HEK293 (cell line): ENCODE data around the gene FAM118B.

Experiments used
- CTCF ChIA-PET: fragments of 350-600 bp; formaldehyde crosslinking; extraction: SDS; loops from one replicate; lab custom pipeline; 2021; ENCODE audit warnings: antibody characterized with exemption; lab: Yijun Ruan, JAX
- POLR2A ChIA-PET: fragments of 300-600 bp; formaldehyde crosslinking; extraction: SDS; loops from one replicate; lab custom pipeline; 2020; ENCODE audit warnings: antibody characterized with exemption, inconsistent platforms; lab: Yijun Ruan, JAX
- H3K27ac ChIP-seq: fragments of 200-500 bp; sonication (Bioruptor generic); 2 replicates; pipeline ENCODE4 v1.5.1; 2014; ENCODE audit warnings: low read depth, low read length, control low read depth, inconsistent platforms; ENCODE audit errors: extremely low read depth
- H3K36me3 ChIP-seq, 2 experiments: fragments of 200-500 bp in 1 of 2; sonication (Bioruptor generic) in 1 of 2; 1 replicate in 1 of 2; 2 replicates in 1 of 2; pipeline ENCODE4 v1.5.1; 2014 to 2017; ENCODE audit warnings: inconsistent platforms in 2 of 2, low read length in 2 of 2; ENCODE audit not compliant: control insufficient read depth in 2 of 2, insufficient read depth in 1 of 2
- H3K4me1 ChIP-seq: fragments of 200-500 bp; sonication (Bioruptor generic); 2 replicates; pipeline ENCODE4 v1.5.1; 2014; ENCODE audit warnings: mild to moderate bottlenecking, low read length, inconsistent platforms; ENCODE audit not compliant: control insufficient read depth, insufficient read depth
- H3K4me3 ChIP-seq: 2 replicates; pipeline ENCODE4 v1.5.1; 2011; ENCODE audit warnings: low read depth, mild to moderate bottlenecking, control low read depth, low read length, moderate library complexity
- H3K9me3 ChIP-seq: fragments of 200-500 bp; sonication (Bioruptor generic); 2 replicates; pipeline ENCODE4 v1.5.1; 2014; ENCODE audit warnings: low read depth, low read length, inconsistent platforms; ENCODE audit not compliant: control insufficient read depth, insufficient read depth
- FEZF1 ChIP-seq: fragments of 450-650 bp; formaldehyde crosslinking; IDR thresholded peaks from 2 replicates; pipeline ENCODE4 v1.5.1; 2016; ENCODE audit warnings: missing biosample characterization, missing genetic modification characterization
- GLIS2 ChIP-seq: fragments of 450-650 bp; formaldehyde crosslinking; IDR thresholded peaks from 2 replicates; pipeline ENCODE4 v1.5.1; 2016; ENCODE audit warnings: missing biosample characterization, missing genetic modification characterization
- KLF1 ChIP-seq: fragments of 450-650 bp; formaldehyde crosslinking; IDR thresholded peaks from 2 replicates; pipeline ENCODE4 v1.5.1; 2016; ENCODE audit warnings: missing biosample characterization, missing genetic modification characterization
- KLF9 ChIP-seq: fragments of 450-650 bp; formaldehyde crosslinking; IDR thresholded peaks from 2 replicates; pipeline ENCODE4 v1.5.1; 2016; ENCODE audit warnings: missing biosample characterization, missing genetic modification characterization, low read depth
- OSR2 ChIP-seq: fragments of 450-650 bp; formaldehyde crosslinking; IDR thresholded peaks from 2 replicates; pipeline ENCODE4 v1.5.1; 2016; ENCODE audit warnings: missing biosample characterization, missing genetic modification characterization
- SCRT2 ChIP-seq: fragments of 450-650 bp; formaldehyde crosslinking; IDR thresholded peaks from 2 replicates; pipeline ENCODE4 v1.5.1; 2016; ENCODE audit warnings: missing biosample characterization, missing genetic modification characterization
- SP7 ChIP-seq: fragments of 450-650 bp; formaldehyde crosslinking; IDR thresholded peaks from 2 replicates; pipeline ENCODE4 v1.5.1; 2016; ENCODE audit warnings: missing biosample characterization, missing genetic modification characterization
- YY2 ChIP-seq: fragments of 450-650 bp; formaldehyde crosslinking; IDR thresholded peaks from 2 replicates; pipeline ENCODE4 v1.5.1; 2016; ENCODE audit warnings: missing biosample characterization, missing genetic modification characterization
- ZBTB17 ChIP-seq: fragments of 450-650 bp; formaldehyde crosslinking; IDR thresholded peaks from 2 replicates; pipeline ENCODE4 v1.5.1; 2016; ENCODE audit warnings: missing biosample characterization, missing genetic modification characterization
- ZEB2 ChIP-seq: fragments of 450-650 bp; formaldehyde crosslinking; IDR thresholded peaks from 2 replicates; pipeline ENCODE4 v1.5.1; 2016; ENCODE audit warnings: missing biosample characterization, missing genetic modification characterization
- ZFP37 ChIP-seq: fragments of 450-650 bp; formaldehyde crosslinking; IDR thresholded peaks from 2 replicates; pipeline ENCODE4 v1.5.1; 2016; ENCODE audit warnings: missing biosample characterization, missing genetic modification characterization
- ZIC2 ChIP-seq: fragments of 450-650 bp; formaldehyde crosslinking; IDR thresholded peaks from 2 replicates; pipeline ENCODE4 v1.5.1; 2016; ENCODE audit warnings: missing biosample characterization, missing genetic modification characterization
- ZNF10 ChIP-seq: fragments of 450-650 bp; formaldehyde crosslinking; IDR thresholded peaks from 2 replicates; pipeline ENCODE4 v1.5.1; 2017; ENCODE audit warnings: missing biosample characterization, missing genetic modification characterization
- ZNF138 ChIP-seq: fragments of 450-650 bp; formaldehyde crosslinking; IDR thresholded peaks from 2 replicates; pipeline ENCODE4 v1.5.1; 2016; ENCODE audit warnings: missing biosample characterization, missing genetic modification characterization, borderline replicate concordance
- ZNF341 ChIP-seq: fragments of 450-650 bp; formaldehyde crosslinking; IDR thresholded peaks from 2 replicates; pipeline ENCODE4; 2016; ENCODE audit warnings: low read depth, missing biosample characterization, missing genetic modification characterization
- ZNF449 ChIP-seq: fragments of 450-650 bp; formaldehyde crosslinking; IDR thresholded peaks from 2 replicates; pipeline ENCODE4 v1.5.1; 2017; ENCODE audit warnings: missing biosample characterization, mild to moderate bottlenecking, missing genetic modification characterization, moderate library complexity
- ZNF529 ChIP-seq: fragments of 450-650 bp; formaldehyde crosslinking; IDR thresholded peaks from 2 replicates; pipeline ENCODE4 v1.5.1; 2017; ENCODE audit warnings: missing genetic modification characterization, missing biosample characterization; ENCODE audit not compliant: insufficient replicate concordance
- ZNF596 ChIP-seq: fragments of 450-650 bp; IDR thresholded peaks from 2 replicates; pipeline ENCODE4 v1.5.0; 2018; ENCODE audit warnings: missing biosample characterization, mild to moderate bottlenecking, missing genetic modification characterization, moderate library complexity
- ZNF654 ChIP-seq: fragments of 450-650 bp; formaldehyde crosslinking; IDR thresholded peaks from 2 replicates; pipeline ENCODE4 v1.5.1; 2016; ENCODE audit warnings: low read depth, missing biosample characterization, missing genetic modification characterization
- ZNF701 ChIP-seq: fragments of 450-650 bp; formaldehyde crosslinking; IDR thresholded peaks from 2 replicates; pipeline ENCODE4 v1.5.1; 2016; ENCODE audit warnings: missing biosample characterization, missing genetic modification characterization
- ZNF837 ChIP-seq: fragments of 450-650 bp; formaldehyde crosslinking; IDR thresholded peaks from 2 replicates; pipeline ENCODE4 v1.5.1; 2016; ENCODE audit warnings: missing biosample characterization, missing genetic modification characterization
- TF ChIP-seq, protein P1 (sequence below): fragments of 450-650 bp; IDR thresholded peaks from 2 replicates; pipeline ENCODE4 v1.5.1; 2018; ENCODE audit warnings: missing biosample characterization, missing genetic modification characterization
- TF ChIP-seq, protein P2 (sequence below): fragments of 450-650 bp; formaldehyde crosslinking; IDR thresholded peaks from 2 replicates; pipeline ENCODE4 v1.5.1; 2016; ENCODE audit warnings: missing biosample characterization, missing genetic modification characterization
- TF ChIP-seq, protein P3 (sequence below): fragments of 450-650 bp; formaldehyde crosslinking; IDR thresholded peaks from 2 replicates; pipeline ENCODE4 v1.5.1; 2016; ENCODE audit warnings: missing biosample characterization, missing genetic modification characterization
- TF ChIP-seq, protein P4 (sequence below): fragments of 450-650 bp; IDR thresholded peaks from 2 replicates; pipeline ENCODE4 v1.5.1; 2018; ENCODE audit warnings: missing biosample characterization, mild to moderate bottlenecking, missing genetic modification characterization

FAM118B gene

GRCh38 chr11:126173257-126173656 is 38.3 kb upstream of the FAM118B start:
- CTCF ChIA-PET = no interaction called here
- POLR2A ChIA-PET = no interaction called here
- H3K9me3 ChIP-seq = no peaks in the 10 kb centered on the region

GRCh38 chr11:126174816-126175215 is 36.8 kb upstream of the FAM118B start:
- Histone ChIP-seq H3K4me3 (no peak overlapping the region), H3K36me3 (no peaks in the 10 kb centered on the region), H3K9me3 (no peaks in the 10 kb centered on the region), H3K27ac (no peak overlapping the region), H3K4me1 (no peaks in the 10 kb centered on the region)
- ChIA-PET POLR2A (no interaction called here), CTCF (no interaction called here)
- TF ChIP-seq ZNF596 = no peak
- no peak for TF ChIP-seq SP7 (tag by site-specific recombination)
- no peak for TF ChIP-seq KLF9
- TF ChIP-seq, protein P1, sequence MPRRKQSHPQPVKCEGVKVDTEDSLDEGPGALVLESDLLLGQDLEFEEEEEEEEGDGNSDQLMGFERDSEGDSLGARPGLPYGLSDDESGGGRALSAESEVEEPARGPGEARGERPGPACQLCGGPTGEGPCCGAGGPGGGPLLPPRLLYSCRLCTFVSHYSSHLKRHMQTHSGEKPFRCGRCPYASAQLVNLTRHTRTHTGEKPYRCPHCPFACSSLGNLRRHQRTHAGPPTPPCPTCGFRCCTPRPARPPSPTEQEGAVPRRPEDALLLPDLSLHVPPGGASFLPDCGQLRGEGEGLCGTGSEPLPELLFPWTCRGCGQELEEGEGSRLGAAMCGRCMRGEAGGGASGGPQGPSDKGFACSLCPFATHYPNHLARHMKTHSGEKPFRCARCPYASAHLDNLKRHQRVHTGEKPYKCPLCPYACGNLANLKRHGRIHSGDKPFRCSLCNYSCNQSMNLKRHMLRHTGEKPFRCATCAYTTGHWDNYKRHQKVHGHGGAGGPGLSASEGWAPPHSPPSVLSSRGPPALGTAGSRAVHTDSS = no peak
- TF ChIP-seq, protein P2, sequence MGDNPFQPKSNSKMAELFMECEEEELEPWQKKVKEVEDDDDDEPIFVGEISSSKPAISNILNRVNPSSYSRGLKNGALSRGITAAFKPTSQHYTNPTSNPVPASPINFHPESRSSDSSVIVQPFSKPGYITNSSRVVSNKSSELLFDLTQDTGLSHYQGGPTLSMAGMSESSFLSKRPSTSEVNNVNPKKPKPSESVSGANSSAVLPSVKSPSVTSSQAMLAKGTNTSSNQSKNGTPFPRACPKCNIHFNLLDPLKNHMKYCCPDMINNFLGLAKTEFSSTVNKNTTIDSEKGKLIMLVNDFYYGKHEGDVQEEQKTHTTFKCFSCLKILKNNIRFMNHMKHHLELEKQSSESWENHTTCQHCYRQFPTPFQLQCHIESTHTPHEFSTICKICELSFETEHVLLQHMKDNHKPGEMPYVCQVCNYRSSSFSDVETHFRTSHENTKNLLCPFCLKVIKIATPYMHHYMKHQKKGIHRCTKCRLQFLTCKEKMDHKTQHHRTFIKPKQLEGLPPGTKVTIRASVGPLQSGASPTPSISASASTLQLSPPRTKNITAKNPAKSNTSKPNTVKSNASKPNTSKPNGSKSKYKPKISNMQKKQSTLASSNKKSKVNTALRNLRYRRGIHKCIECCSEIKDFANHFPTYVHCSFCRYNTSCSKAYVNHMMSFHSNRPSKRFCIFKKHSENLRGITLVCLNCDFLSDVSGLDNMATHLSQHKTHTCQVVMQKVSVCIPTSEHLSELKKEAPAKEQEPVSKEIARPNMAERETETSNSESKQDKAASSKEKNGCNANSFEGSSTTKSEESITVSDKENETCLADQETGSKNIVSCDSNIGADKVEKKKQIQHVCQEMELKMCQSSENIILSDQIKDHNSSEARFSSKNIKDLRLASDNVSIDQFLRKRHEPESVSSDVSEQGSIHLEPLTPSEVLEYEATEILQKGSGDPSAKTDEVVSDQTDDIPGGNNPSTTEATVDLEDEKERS = no peak
- TF ChIP-seq ZNF449 (tag by site-specific recombination) = no peak
- TF ChIP-seq ZIC2 = no peak
- TF ChIP-seq ZNF654 (tag by site-specific recombination) = no peak
- no peak for TF ChIP-seq GLIS2
- no peak for TF ChIP-seq ZEB2 (tag by site-specific recombination)

More at GRCh38 chr11:126173257-126173656, 38.3 kb upstream of the FAM118B start:
- Histone ChIP-seq H3K36me3 (no peaks in the 10 kb centered on the region), H3K4me1 (no peaks in the 10 kb centered on the region), H3K27ac (no peak overlapping the region), H3K4me3 (no peak overlapping the region)
- TF ChIP-seq ZBTB17 (tag by site-specific recombination) (no peak), KLF1 (tag by site-specific recombination) (0 out of 2 replicates have a peak, but pooled peaks have one; percentile 23)

- Histone ChIP-seq H3K4me1 (no peaks in the 10 kb centered on the region), H3K4me3 (no peak overlapping the region), H3K9me3 (no peaks in the 10 kb centered on the region), H3K27ac (no peak overlapping the region), H3K36me3 (no peaks in the 10 kb centered on the region)
- CTCF ChIA-PET = no interaction called here
- TF ChIP-seq ZNF701 = no peak
- no peak for TF ChIP-seq ZNF138 (tag by site-specific recombination)
- no peak for TF ChIP-seq FEZF1 (tag by site-specific recombination)
- no peak for TF ChIP-seq ZFP37 (tag by site-specific recombination)
- TF ChIP-seq YY2 (tag by site-specific recombination) = no peak
- TF ChIP-seq, protein P3, sequence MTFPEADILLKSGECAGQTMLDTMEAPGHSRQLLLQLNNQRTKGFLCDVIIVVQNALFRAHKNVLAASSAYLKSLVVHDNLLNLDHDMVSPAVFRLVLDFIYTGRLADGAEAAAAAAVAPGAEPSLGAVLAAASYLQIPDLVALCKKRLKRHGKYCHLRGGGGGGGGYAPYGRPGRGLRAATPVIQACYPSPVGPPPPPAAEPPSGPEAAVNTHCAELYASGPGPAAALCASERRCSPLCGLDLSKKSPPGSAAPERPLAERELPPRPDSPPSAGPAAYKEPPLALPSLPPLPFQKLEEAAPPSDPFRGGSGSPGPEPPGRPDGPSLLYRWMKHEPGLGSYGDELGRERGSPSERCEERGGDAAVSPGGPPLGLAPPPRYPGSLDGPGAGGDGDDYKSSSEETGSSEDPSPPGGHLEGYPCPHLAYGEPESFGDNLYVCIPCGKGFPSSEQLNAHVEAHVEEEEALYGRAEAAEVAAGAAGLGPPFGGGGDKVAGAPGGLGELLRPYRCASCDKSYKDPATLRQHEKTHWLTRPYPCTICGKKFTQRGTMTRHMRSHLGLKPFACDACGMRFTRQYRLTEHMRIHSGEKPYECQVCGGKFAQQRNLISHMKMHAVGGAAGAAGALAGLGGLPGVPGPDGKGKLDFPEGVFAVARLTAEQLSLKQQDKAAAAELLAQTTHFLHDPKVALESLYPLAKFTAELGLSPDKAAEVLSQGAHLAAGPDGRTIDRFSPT = no peak
- no peak for TF ChIP-seq ZNF529
- TF ChIP-seq ZNF10 (tag by site-specific recombination) = no peak
- TF ChIP-seq, protein P4, sequence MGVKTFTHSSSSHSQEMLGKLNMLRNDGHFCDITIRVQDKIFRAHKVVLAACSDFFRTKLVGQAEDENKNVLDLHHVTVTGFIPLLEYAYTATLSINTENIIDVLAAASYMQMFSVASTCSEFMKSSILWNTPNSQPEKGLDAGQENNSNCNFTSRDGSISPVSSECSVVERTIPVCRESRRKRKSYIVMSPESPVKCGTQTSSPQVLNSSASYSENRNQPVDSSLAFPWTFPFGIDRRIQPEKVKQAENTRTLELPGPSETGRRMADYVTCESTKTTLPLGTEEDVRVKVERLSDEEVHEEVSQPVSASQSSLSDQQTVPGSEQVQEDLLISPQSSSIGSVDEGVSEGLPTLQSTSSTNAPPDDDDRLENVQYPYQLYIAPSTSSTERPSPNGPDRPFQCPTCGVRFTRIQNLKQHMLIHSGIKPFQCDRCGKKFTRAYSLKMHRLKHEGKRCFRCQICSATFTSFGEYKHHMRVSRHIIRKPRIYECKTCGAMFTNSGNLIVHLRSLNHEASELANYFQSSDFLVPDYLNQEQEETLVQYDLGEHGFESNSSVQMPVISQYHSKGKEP = no peak
- TF ChIP-seq ZNF341 = no peak
- TF ChIP-seq OSR2 (tag by site-specific recombination) = no peak
- TF ChIP-seq ZNF837 (tag by site-specific recombination) = no peak
- TF ChIP-seq SCRT2 (tag by site-specific recombination) = no peak
- POLR2A ChIA-PET = no interaction called here
Observed at GRCh38 chr11:126175393-126175792, 36.2 kb upstream of the FAM118B start.
